ENCODE measurements around the gene GATB.

Gene GATB

GRCh38 chr4:151649479-151649878 lies 111.3 kb downstream of the GATB start:
- TF ChIP-seq, protein P1, sequence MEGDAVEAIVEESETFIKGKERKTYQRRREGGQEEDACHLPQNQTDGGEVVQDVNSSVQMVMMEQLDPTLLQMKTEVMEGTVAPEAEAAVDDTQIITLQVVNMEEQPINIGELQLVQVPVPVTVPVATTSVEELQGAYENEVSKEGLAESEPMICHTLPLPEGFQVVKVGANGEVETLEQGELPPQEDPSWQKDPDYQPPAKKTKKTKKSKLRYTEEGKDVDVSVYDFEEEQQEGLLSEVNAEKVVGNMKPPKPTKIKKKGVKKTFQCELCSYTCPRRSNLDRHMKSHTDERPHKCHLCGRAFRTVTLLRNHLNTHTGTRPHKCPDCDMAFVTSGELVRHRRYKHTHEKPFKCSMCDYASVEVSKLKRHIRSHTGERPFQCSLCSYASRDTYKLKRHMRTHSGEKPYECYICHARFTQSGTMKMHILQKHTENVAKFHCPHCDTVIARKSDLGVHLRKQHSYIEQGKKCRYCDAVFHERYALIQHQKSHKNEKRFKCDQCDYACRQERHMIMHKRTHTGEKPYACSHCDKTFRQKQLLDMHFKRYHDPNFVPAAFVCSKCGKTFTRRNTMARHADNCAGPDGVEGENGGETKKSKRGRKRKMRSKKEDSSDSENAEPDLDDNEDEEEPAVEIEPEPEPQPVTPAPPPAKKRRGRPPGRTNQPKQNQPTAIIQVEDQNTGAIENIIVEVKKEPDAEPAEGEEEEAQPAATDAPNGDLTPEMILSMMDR (IDR thresholded peaks at IDR 0.05; ENCODE audit: control insufficient read depth, insufficient read depth, low read depth, low read length, missing control alignments), result peak; percentile 30
- no peak for DNase-seq (ENCODE audit: low read depth)
- H3K4me3 ChIP-seq (ENCODE audit: control insufficient read depth, low read depth, low read length), result no peak overlapping the region

- H3K4me3 ChIP-seq (ENCODE audit: control insufficient read depth, low read depth, low read length), result no peak overlapping the region
- TF ChIP-seq, protein P1 (IDR thresholded peaks at IDR 0.05; ENCODE audit: control insufficient read depth, insufficient read depth, low read depth, low read length, missing control alignments), result no peak
- no peak for DNase-seq (ENCODE audit: low read depth)
Measured at GRCh38 chr4:151646322-151646721, 114.5 kb downstream of the GATB start.

- H3K4me3 ChIP-seq (ENCODE audit: control insufficient read depth, low read depth, low read length), result no peak overlapping the region
- DNase-seq (ENCODE audit: low read depth), result no peak
- TF ChIP-seq, protein P1 (IDR thresholded peaks at IDR 0.05; ENCODE audit: control insufficient read depth, insufficient read depth, low read depth, low read length, missing control alignments), result peak; percentile 43
Measured at GRCh38 chr4:151644622-151645021, 116.2 kb downstream of the GATB start.

GRCh38 chr4:151643564-151643963 lies 117.2 kb downstream of the GATB start:
- DNase-seq (ENCODE audit: low read depth), result no peak
- no peak overlapping the region for H3K4me3 ChIP-seq (ENCODE audit: control insufficient read depth, low read depth, low read length)
- TF ChIP-seq, protein P1 (IDR thresholded peaks at IDR 0.05; ENCODE audit: control insufficient read depth, insufficient read depth, low read depth, low read length, missing control alignments), result no peak

DNA sequence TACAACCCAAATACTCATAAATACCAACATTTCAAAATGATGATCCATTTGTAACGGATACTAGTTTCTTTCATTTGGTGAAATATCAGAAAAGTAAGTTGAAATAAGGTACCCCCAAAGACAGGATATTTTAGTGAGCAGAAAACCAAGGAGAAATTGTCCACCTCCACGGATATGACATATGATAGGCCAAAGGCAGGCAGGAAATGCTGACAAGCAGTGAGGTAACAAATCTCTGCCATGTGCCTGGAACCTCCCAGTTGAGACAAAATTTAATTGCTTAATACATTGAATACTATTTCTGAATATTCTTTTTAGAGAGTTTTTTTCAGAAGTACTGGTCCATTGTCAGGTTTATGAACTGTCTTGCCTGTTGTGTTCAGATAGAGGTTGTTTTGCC lies 118.8 kb downstream of the GATB start:
- TF ChIP-seq, protein P1 (IDR thresholded peaks at IDR 0.05; ENCODE audit: control insufficient read depth, insufficient read depth, low read depth, low read length, missing control alignments), result no peak
- DNase-seq (ENCODE audit: low read depth), result no peak
- H3K4me3 ChIP-seq (ENCODE audit: control insufficient read depth, low read depth, low read length), result no peak overlapping the region

- TF ChIP-seq, protein P1 (IDR thresholded peaks at IDR 0.05; ENCODE audit: control insufficient read depth, insufficient read depth, low read depth, low read length, missing control alignments), result no peak
- H3K4me3 ChIP-seq (ENCODE audit: control insufficient read depth, low read depth, low read length), result no peak overlapping the region
- peak; percentile 83 for DNase-seq (ENCODE audit: low read depth)
Measured at GRCh38 chr4:151641167-151641566, 119.6 kb downstream of the GATB start.

DNA sequence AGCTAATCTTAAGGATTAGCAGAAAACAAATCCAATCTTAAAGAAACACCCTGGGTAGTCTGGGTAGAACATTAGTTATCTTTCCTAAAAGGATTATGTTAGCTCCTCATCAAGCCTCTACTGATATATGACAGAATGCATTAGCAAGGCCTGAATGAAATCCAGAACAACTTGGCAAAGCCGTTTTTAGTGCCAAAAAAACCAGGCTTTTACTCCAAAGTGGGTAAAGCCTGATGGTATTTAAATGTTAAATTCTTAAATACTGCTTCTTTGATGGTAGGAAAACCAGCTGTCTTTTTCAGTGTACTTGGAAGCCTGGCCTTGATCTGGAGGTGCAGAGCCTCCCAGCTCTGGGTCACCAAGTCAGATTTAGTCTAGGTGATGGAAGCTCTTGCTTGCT lies 120.4 kb downstream of the GATB start:
- no peak overlapping the region for H3K4me3 ChIP-seq (ENCODE audit: control insufficient read depth, low read depth, low read length)
- TF ChIP-seq, protein P1 (IDR thresholded peaks at IDR 0.05; ENCODE audit: control insufficient read depth, insufficient read depth, low read depth, low read length, missing control alignments), result no peak
- no peak for DNase-seq (ENCODE audit: low read depth)
